Left renal cortex interstitium (tissue), 4 donors: ENCODE data around the gene PGAM5. TPM values are rescaled to one million over a fixed set of nuclear protein-coding genes. Genes with fewer than 3 reads are reported as not detected.
A peak's percentile ranks its signal among the peaks of the same experiment; 100 is the strongest.
"Not testable (repeated sequence)": the region's sequence is repeated elsewhere in the genome, so short reads cannot be mapped to it uniquely, and the experiment has no call there.

Source experiments
- DNase-seq, 4 donors: peaks; one replicate each; pipeline ENCODE4 v3.0.0-alpha.2; 2013; ENCODE audit warnings: low read depth in 4 of 4, low spot score in 2 of 4, missing footprints in 1 of 4
- polyA plus RNA-seq, 4 donors: library from polyadenylated mRNA; unstranded; fragments of 120-200 nt; gene quantifications; one replicate each; pipeline ENCODE4 v1.2.1, GENCODE V29; 2013; ENCODE audit not compliant: insufficient read length in 4 of 4

Gene PGAM5
- polyA plus RNA-seq, 4 donors = 17.5 to 28.6 (median 25.5) TPM

GRCh38 chr12:132741620-132742019, 31.0 kb downstream of the PGAM5 start:
- DNase-seq = no peak

GRCh38 chr12:132743831-132744230, 33.2 kb downstream of the PGAM5 start:
- no peak for DNase-seq

- DNase-seq = no peak
Measured at GRCh38 chr12:132746613-132747012, 36.0 kb downstream of the PGAM5 start.

GRCh38 chr12:132747395-132747794, 36.8 kb downstream of the PGAM5 start:
- no peak for DNase-seq

GRCh38 chr12:132747896-132748295, 37.3 kb downstream of the PGAM5 start:
- no peak for DNase-seq

GRCh38 chr12:132748319-132748718, 37.7 kb downstream of the PGAM5 start:
- no peak for DNase-seq

- DNase-seq = not testable (repeated sequence)
Measured at GRCh38 chr12:132753670-132754069, 43.0 kb downstream of the PGAM5 start.

GRCh38 chr12:132754160-132754932, 43.7 kb downstream of the PGAM5 start:
- no peak for DNase-seq

- DNase-seq = not testable (repeated sequence)
Measured at GRCh38 chr12:132758825-132759224, 48.2 kb downstream of the PGAM5 start.

- DNase-seq = no peak
Measured at GRCh38 chr12:132759359-132759758, 48.7 kb downstream of the PGAM5 start.

GRCh38 chr12:132761032-132761920, 50.6 kb downstream of the PGAM5 start, which contains the start of gene ANKLE2:
TSS of gene ANKLE2 (minus strand) at chr12:132761832. CDS start at chr12:132761798, 34 bp downstream.
- no peak for DNase-seq

GRCh38 chr12:132761921-132762583, 51.4 kb downstream of the PGAM5 start:
- peak in 2 of 4 donors; percentile 71 to 82 for DNase-seq

- no peak for DNase-seq
Measured at GRCh38 chr12:132764231-132764630, 53.6 kb downstream of the PGAM5 start.

- no peak for DNase-seq
Measured at GRCh38 chr12:132765361-132765760, 54.7 kb downstream of the PGAM5 start.

- DNase-seq = no peak
Measured at GRCh38 chr12:132766380-132767085, 55.9 kb downstream of the PGAM5 start.

- DNase-seq = no peak
Measured at GRCh38 chr12:132771126-132771838, 60.6 kb downstream of the PGAM5 start.
